Activated T-cell treated with anti-CD3 and anti-CD28 coated beads, Interleukin-2, amount 50 U/mL, for 24 hours (primary cell): ENCODE data around the gene APH1B.

Source experiments
- DNase-seq: peaks from one replicate; pipeline ENCODE4 v3.0.0-alpha.2; 2020
- H3K27ac Mint-ChIP-seq: 2 replicates; pipeline ENCODE4 v1.8.0; 2020; ENCODE audit warnings: mild to moderate bottlenecking, mixed read lengths
- H3K27me3 Mint-ChIP-seq: 2 replicates; pipeline ENCODE4 v1.8.0; 2020; ENCODE audit warnings: mixed read lengths
- H3K36me3 Mint-ChIP-seq: 2 replicates; pipeline ENCODE4 v1.8.0; 2020; ENCODE audit warnings: low read depth, mixed read lengths
- H3K4me1 Mint-ChIP-seq: 2 replicates; pipeline ENCODE4 v1.8.0; 2020; ENCODE audit warnings: low read depth, mixed read lengths
- H3K4me3 Mint-ChIP-seq: 2 replicates; pipeline ENCODE4 v1.8.0; 2020; ENCODE audit warnings: mild to moderate bottlenecking, moderate library complexity, mixed read lengths
- H3K9me3 Mint-ChIP-seq: 2 replicates; pipeline ENCODE4 v1.8.0; 2020; ENCODE audit warnings: mixed read lengths

The APH1B gene

DNA sequence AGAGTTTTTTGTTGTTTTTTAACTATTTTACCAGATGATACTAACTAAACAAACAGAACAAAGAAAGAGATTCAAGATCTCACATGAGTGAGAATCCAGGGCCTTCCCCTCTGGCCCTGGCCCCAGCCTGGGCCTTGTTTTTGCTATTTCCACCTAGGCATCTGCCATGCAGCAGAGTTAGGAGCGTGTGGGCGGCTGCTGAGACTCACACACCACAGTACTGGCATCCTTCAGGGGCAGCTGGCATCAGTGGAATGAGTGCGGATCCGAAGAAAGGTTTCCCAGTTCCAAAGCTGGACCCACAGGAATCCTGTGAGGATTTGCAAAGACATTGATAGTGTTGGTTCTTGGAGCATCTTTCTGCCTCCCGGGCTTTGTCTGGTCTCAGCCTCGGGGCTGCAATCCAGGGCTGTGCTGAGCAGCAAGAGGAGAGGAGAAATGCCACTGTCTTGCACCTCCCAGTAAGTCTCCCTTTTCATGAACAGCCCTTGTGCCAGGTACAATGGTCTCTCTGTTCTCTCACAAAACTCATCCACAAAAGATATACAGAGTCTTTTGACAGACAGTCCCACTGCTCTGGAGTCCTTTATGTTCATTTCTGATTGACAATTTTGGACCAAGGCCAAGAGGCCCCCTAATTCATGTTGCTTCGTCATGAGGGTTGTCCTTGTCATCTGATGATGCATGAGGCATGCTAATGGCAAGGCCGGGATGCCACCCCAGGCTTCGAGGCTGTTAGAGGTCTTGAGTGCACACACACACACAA lies 46.6 kb downstream of the APH1B start:
- Mint-ChIP-seq H3K27ac (no peak overlapping the region), H3K9me3 (no peaks in the 10 kb centered on the region), H3K4me3 (no peak overlapping the region), H3K27me3 (no peaks in the 10 kb centered on the region), H3K4me1 (peaks cover 11% of the 10 kb centered on the region), H3K36me3 (no peaks in the 10 kb centered on the region)
- no peak for DNase-seq

DNA sequence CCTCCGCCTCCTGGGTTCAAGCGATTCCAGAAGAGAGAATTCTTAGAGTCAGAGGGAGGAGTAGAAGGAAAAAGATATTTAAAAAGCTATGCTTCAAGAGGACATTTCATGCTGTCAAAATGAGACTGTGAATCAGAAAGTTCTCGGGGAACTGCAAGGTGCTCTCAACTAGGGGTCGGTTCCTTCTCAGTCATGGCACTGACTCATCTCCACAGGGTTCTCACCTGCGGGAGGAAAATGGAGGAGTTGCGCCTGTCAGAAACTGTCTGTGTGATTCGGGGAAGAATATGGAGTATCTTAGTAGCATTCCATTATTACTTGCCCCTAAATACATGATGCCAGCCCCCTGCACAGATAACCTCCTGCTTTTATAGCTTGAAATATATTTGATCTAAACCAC lies 47.4 kb downstream of the APH1B start:
- peaks cover 11% of the 10 kb centered on the region for H3K4me1 Mint-ChIP-seq
- H3K27me3 Mint-ChIP-seq: no peaks in the 10 kb centered on the region
- no peak overlapping the region for H3K4me3 Mint-ChIP-seq
- DNase-seq: no peak
- H3K27ac Mint-ChIP-seq: no peak overlapping the region
- no peaks in the 10 kb centered on the region for H3K9me3 Mint-ChIP-seq
- no peaks in the 10 kb centered on the region for H3K36me3 Mint-ChIP-seq

DNA sequence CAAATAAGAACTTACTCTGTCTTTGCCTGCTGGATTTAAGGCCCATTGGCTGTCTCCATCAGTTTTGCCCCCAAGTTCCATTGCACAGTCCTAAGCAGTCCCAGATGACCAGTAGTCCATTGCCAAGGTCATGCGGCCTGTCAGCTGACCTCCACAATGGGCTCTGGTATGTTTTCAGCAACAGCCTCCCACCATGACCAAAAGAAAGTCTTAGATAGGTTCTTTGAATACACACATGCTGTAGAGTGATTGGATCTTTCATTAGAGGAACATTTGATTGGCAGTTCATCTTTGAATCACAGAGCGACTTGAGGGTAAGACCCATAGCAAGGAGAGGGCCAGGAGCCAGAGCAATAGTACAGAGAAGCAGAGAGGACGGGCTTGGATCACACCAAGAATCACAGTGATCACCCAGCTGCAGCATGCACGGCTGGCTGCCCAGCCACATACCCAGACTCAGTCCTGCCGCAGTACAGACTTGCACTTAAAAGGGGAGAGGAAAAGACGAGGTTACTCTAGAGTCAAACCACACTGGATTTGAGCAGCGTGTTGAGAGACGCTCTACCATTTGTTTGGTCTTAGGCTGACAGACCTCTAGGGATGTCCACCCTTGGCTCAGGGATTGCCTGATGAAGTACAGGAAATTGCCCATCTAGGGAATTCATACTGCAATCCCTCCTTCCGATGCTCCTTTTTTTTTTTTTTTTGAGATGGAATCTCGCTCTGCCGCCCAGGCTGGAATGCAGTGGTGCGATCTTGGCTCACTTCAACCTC lies 50.4 kb downstream of the APH1B start:
- no peak for DNase-seq
- H3K4me3 Mint-ChIP-seq: no peak overlapping the region
- H3K27me3 Mint-ChIP-seq: no peaks in the 10 kb centered on the region
- no peak overlapping the region for H3K27ac Mint-ChIP-seq
- H3K9me3 Mint-ChIP-seq: no peaks in the 10 kb centered on the region
- no peaks in the 10 kb centered on the region for H3K36me3 Mint-ChIP-seq
- peaks cover 15% of the 10 kb centered on the region for H3K4me1 Mint-ChIP-seq

DNA sequence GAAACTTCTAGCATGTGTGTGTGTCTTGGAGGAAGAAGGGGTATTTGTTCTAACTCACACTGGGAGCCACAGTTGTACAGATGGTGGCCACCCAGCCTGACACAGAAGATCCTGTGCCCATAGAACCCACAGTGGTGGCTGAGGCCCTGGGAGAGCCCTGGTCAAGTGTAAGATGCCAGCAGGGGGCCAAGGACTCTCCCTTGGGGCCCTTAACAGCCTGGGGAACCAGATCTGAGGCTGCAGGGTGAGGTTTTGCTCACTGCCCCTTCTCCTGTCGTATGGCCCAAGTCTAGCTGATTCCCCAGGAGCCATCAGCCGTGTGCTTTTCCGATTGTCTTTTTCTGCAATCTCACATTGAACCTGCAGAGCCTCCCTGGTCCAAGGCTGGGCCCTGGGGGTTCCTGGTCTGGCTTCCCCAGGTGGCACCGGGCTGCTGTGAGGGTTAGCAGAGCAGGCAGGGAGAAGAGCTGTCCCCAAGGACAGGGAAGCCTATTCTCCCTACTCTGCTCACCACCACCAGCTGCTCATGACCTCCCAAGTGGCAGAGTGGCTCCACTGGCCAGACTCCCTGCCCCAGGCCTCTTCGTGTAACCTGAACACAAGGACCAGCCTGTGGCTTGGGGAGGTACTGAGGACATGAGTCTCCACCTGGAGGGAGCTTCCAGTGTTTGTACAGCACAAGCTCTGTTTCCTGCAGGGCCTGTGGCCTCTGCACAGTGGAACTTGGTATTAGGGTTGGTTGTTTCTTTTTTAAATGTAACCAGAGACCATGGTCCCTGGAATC lies 52.4 kb downstream of the APH1B start:
- Mint-ChIP-seq H3K27me3 (no peaks in the 10 kb centered on the region), H3K4me3 (no peak overlapping the region), H3K36me3 (no peaks in the 10 kb centered on the region), H3K27ac (no peak overlapping the region), H3K4me1 (peaks cover 8% of the 10 kb centered on the region), H3K9me3 (no peaks in the 10 kb centered on the region)
- no peak for DNase-seq

DNA sequence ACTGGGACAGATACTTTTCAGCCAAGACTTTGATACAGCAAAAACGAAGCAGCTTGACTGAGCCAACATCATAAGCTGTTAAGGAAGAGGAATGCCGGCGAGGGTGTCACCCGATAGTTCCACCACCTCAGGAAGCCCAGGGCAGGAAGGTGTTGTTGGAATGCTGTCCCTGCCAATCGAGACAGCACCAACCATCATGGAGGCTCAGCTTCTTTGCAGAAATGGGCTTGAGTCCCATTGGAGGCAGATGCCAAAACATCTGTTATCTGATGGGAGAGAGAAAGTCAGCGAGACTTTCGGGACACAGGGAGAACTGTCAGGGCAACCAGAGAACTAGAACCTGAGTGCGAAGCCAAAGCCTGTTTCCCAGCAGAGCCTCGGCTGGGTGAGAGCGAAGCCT lies 53.5 kb downstream of the APH1B start:
- H3K4me1 Mint-ChIP-seq: peaks cover 5% of the 10 kb centered on the region
- H3K36me3 Mint-ChIP-seq: no peaks in the 10 kb centered on the region
- H3K4me3 Mint-ChIP-seq: no peak overlapping the region
- H3K27ac Mint-ChIP-seq: no peak overlapping the region
- H3K9me3 Mint-ChIP-seq: no peaks in the 10 kb centered on the region
- H3K27me3 Mint-ChIP-seq: no peaks in the 10 kb centered on the region
- DNase-seq: no peak

DNA sequence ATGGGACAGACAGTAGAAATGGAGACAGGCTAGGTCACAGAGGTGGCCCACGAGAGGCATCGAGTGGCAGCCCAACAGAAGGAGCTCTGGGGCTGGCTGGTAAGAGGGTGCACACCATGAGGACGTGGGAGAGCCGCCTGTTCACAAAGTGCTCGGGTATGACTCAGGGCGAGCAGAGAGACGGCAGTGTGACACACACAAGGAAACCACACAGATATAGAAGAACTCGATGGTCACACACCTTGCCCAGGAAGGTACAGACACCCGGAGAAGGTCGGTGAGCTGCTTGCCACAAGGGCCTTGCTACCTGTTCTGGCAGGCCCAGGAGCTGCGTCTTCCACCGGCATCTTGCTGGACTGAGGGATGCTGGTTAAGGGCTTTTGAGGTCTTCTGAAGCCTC lies 54.1 kb downstream of the APH1B start:
- Mint-ChIP-seq H3K4me3 (no peak overlapping the region), H3K27me3 (no peaks in the 10 kb centered on the region), H3K4me1 (peaks cover 5% of the 10 kb centered on the region), H3K36me3 (no peaks in the 10 kb centered on the region), H3K9me3 (no peaks in the 10 kb centered on the region), H3K27ac (no peak overlapping the region)
- DNase-seq: no peak

DNA sequence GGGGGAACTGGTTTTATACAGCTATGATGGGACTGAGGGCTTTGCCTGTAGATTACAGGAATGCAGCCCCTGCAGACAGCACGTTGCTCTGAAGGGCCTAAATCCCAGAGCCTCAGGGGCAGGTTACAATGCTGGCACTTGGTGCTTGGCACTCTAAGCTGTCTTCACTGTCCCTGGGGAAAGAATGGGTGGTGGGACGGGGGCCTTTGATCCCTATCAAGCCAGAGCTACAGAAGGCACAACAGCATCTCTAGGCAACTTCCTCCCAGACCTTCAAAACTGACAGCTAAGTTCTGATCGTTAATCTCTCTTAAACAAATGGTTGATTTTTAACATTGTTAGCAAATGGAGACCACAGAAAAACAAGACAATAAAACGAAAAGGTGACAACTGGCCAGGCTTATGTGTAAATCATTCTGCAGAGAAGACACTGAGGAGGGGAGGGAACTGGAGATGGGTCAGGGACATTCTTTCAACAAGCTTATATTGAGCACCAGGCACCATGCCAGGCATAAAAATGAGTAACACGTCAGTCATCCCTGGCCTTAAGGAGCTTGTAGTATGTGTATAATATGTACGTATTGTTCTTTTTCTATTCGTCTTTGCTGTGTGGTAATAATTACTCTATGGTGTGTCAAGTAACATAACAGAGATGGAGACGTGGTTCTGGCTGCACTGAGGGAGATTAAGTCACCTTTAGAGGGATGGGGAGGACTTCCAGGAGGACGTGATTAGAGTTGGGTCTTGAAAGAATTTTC lies 55.1 kb downstream of the APH1B start:
- Mint-ChIP-seq H3K36me3 (no peaks in the 10 kb centered on the region), H3K4me3 (no peak overlapping the region), H3K4me1 (peaks cover 5% of the 10 kb centered on the region), H3K9me3 (no peaks in the 10 kb centered on the region), H3K27me3 (no peaks in the 10 kb centered on the region), H3K27ac (no peak overlapping the region)
- no peak for DNase-seq

DNA sequence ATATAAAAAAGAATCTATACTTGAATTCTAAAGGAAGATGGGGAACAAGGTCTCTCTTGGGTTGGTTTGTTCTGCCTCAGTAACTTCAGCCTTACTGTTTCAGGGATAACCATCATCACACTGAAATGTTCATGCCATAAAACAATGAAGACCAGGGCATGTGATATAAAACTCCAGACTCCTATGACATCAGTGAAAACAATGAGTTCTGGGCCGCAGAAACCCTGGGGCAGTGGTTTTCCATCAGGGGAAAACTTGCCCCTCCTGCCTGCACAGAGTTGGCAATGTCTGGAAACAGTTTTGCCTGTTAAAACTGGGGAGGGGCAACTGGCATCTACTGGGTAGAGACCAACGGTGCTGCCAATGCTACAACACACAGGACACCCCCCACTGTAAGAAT lies 57.4 kb downstream of the APH1B start:
- Mint-ChIP-seq H3K27me3 (no peaks in the 10 kb centered on the region), H3K4me1 (peaks cover 5% of the 10 kb centered on the region), H3K36me3 (no peaks in the 10 kb centered on the region), H3K4me3 (no peak overlapping the region), H3K9me3 (no peaks in the 10 kb centered on the region), H3K27ac (no peak overlapping the region)
- DNase-seq: no peak

DNA sequence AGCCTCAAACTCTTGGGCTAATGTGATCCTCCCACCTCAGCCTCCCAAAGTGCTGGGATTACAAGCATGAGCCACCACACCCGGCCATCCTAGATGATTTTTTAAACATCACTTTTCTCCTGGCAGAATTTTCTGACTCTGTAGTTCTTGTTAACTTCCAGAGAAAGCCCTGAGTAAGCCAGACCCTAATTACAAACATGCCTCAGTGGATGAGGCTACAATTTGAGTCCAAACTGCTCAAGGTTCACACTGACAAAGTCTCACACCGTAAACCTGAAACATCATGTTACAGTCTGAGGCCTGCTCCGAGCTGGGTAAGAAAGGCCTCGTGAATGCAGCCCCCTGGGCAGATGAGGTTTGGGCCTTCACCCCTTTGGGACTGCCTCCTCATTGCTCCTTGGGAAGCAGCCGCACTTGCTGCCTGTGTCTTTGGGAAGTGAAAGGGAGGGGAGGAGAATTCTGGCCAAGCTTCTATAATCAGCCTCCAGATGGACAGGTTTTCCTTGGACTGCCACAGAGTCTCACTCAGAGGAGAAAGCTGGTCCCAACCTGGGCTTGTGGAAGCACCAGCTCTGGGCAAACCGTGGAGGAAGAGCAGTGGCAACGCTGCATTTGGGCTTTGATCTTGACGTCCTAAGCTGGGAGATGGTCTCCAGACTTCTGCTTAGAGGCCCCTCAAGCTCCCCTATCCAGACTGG lies 58.3 kb downstream of the APH1B start:
- peaks cover 3% of the 10 kb centered on the region for H3K27me3 Mint-ChIP-seq
- H3K4me3 Mint-ChIP-seq: no peak overlapping the region
- H3K4me1 Mint-ChIP-seq: peaks cover 5% of the 10 kb centered on the region
- no peak overlapping the region for H3K27ac Mint-ChIP-seq
- DNase-seq: no peak
- H3K36me3 Mint-ChIP-seq: no peaks in the 10 kb centered on the region
- no peaks in the 10 kb centered on the region for H3K9me3 Mint-ChIP-seq

DNA sequence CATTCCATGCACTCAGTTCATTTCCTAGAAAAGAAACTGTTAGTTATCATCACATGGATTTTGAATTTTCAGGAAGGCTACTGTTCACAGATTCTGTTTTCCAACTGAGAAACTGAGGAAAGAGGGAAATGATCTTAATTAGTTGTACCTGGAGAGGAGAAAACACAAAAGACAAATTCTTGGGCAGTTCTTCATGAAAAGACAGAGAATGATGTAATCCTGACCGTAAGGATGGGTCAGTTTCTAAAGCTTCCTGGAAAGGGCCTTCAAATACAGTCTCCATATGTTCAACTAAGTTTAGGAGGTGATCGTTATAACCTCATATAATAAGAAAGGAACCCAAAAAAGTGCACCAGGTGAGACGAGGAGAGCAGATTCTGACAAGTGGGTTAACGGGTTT lies 59.6 kb downstream of the APH1B start:
- no peak overlapping the region for H3K4me3 Mint-ChIP-seq
- H3K9me3 Mint-ChIP-seq: no peaks in the 10 kb centered on the region

DNA sequence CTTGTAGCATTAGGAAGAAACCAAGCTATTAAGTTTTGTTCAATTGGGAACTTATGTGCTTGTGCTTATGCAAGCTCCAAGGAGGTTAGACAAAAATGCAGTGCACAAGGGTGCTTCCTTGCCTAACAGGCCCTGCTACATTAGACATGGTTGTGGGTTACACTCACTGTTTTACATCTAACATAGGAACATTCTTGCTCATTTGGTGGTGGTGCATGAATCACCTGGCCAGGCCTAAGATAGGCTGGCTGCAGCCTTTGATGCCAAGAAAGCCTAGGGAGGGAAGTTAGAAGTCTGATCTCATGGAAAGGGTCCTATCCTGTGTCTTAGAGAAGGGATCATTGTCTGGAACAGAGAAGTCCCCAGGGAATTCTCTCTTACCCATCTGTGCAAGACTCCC lies 60.8 kb downstream of the APH1B start:
- H3K4me3 Mint-ChIP-seq: no peak overlapping the region
- peaks cover 3% of the 10 kb centered on the region for H3K27me3 Mint-ChIP-seq
- H3K9me3 Mint-ChIP-seq: no peaks in the 10 kb centered on the region
- H3K36me3 Mint-ChIP-seq: no peaks in the 10 kb centered on the region
- no peak for DNase-seq
- no peak overlapping the region for H3K27ac Mint-ChIP-seq
- H3K4me1 Mint-ChIP-seq: no peaks in the 10 kb centered on the region

More for the DNA sequence above, 59.6 kb downstream of the APH1B start:
- H3K4me1 Mint-ChIP-seq: no peaks in the 10 kb centered on the region
- no peak for DNase-seq
- no peak overlapping the region for H3K27ac Mint-ChIP-seq
- peaks cover 3% of the 10 kb centered on the region for H3K27me3 Mint-ChIP-seq
- H3K36me3 Mint-ChIP-seq: no peaks in the 10 kb centered on the region

DNA sequence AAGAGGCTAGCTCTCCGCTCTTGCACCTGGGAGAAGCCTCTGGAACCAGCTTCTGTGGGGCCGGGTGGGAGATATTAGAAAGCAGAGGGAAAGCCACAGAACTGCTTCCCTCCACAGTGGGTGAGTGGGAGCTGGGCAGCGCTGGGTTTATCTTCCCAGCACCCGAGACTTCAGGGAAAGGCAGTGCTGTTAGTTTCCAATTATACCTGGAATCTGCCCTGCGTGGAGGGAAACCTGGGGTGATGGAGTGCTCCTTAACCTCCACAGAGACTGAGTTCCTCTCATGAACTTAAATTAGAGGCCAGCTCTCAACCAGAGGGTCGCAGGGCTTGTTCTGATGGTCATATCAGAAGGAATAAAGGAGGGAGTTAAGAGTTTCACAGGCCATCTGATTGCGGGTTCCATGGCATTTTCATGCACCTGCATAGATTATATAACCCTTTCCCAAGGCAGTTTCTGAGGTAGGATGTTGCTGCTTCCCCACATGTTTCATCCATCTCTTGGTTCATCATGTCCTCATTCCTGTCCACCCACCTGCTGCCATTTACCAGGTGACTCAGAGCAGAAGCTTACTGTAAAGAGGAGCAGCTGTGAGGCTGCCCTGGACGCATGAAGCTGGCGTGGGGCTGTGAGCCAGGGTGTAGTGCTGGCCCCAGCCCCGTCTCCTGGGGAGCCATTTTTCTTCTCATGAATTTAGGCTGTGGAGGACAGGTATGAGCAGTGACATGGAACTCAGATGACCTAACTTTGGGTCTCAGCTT lies 61.8 kb downstream of the APH1B start:
- Mint-ChIP-seq H3K27me3 (peaks cover 3% of the 10 kb centered on the region), H3K36me3 (no peaks in the 10 kb centered on the region), H3K27ac (no peak overlapping the region), H3K4me3 (no peak overlapping the region), H3K4me1 (no peaks in the 10 kb centered on the region), H3K9me3 (no peaks in the 10 kb centered on the region)
- DNase-seq: no peak

DNA sequence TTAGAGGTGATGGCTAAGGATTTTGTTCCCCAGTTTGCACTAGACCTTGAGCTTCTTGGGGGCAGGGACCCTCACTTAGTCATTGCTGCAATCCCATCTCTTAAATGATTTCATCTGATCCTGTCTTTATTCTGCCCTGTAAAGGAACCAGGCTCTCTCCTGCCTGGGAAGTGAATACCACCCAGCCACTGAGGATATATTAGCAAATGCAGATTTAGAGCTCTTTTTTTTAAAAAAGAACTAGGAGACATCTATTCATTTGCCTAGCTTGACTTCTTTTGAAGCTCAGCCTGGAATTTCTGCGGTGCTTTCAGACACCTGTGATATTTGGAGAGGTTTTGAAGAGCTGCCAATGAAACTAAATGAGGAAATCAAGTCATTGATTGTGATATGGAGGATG lies 62.4 kb downstream of the APH1B start:
- Mint-ChIP-seq H3K27me3 (peaks cover 5% of the 10 kb centered on the region), H3K9me3 (no peaks in the 10 kb centered on the region), H3K36me3 (no peaks in the 10 kb centered on the region), H3K4me3 (no peak overlapping the region), H3K27ac (no peak overlapping the region), H3K4me1 (no peaks in the 10 kb centered on the region)
- no peak for DNase-seq
